ENCODE data around the gene SEMG2. TPM values are rescaled to one million over a fixed set of nuclear protein-coding genes. Genes with fewer than 3 reads are reported as not detected.

Gene SEMG2
- total RNA-seq, 6 experiments from 2014 or later: not detected

GRCh38 chr20:45257161-45257560 is 36.0 kb downstream of the SEMG2 start:
- Mint-ChIP-seq H3K9me3 (no peaks in the 10 kb centered on the region), H3K27ac (no peak overlapping the region), H3K36me3 (ENCODE audit: low read depth) (no peaks in the 10 kb centered on the region), H3K27me3 (ENCODE audit: insufficient read depth) (peaks cover 32% of the 10 kb centered on the region), H3K4me1 (ENCODE audit: low read depth) (no peaks in the 10 kb centered on the region), H3K4me3 (no peak overlapping the region)
- no peak for DNase-seq
- TF ChIP-seq CTCF (IDR thresholded peaks at IDR 0.05): no peak

GRCh38 chr20:45257711-45258110 is 36.5 kb downstream of the SEMG2 start:
- DNase-seq: no peak
- Mint-ChIP-seq H3K4me1 (ENCODE audit: low read depth) (no peaks in the 10 kb centered on the region), H3K27ac (no peak overlapping the region), H3K36me3 (ENCODE audit: low read depth) (no peaks in the 10 kb centered on the region), H3K4me3 (no peak overlapping the region), H3K27me3 (ENCODE audit: insufficient read depth) (peaks cover 27% of the 10 kb centered on the region), H3K9me3 (no peaks in the 10 kb centered on the region)
- no peak for TF ChIP-seq CTCF (IDR thresholded peaks at IDR 0.05)

GRCh38 chr20:45258259-45258658 is 37.1 kb downstream of the SEMG2 start:
- no peak overlapping the region for H3K27ac Mint-ChIP-seq
- DNase-seq: no peak
- no peak for TF ChIP-seq CTCF (IDR thresholded peaks at IDR 0.05)
- H3K4me3 Mint-ChIP-seq: no peak overlapping the region
- no peaks in the 10 kb centered on the region for H3K4me1 Mint-ChIP-seq (ENCODE audit: low read depth)
- no peaks in the 10 kb centered on the region for H3K36me3 Mint-ChIP-seq (ENCODE audit: low read depth)
- H3K9me3 Mint-ChIP-seq: no peaks in the 10 kb centered on the region
- peaks cover 27% of the 10 kb centered on the region for H3K27me3 Mint-ChIP-seq (ENCODE audit: insufficient read depth)

GRCh38 chr20:45258664-45259063 is 37.5 kb downstream of the SEMG2 start:
- no peaks in the 10 kb centered on the region for H3K36me3 Mint-ChIP-seq (ENCODE audit: low read depth)
- peaks cover 27% of the 10 kb centered on the region for H3K27me3 Mint-ChIP-seq (ENCODE audit: insufficient read depth)
- H3K4me1 Mint-ChIP-seq (ENCODE audit: low read depth): no peaks in the 10 kb centered on the region
- TF ChIP-seq CTCF (IDR thresholded peaks at IDR 0.05): no peak
- DNase-seq: no peak
- no peak overlapping the region for H3K4me3 Mint-ChIP-seq
- H3K9me3 Mint-ChIP-seq: no peaks in the 10 kb centered on the region
- H3K27ac Mint-ChIP-seq: no peak overlapping the region

- no peaks in the 10 kb centered on the region for H3K4me1 Mint-ChIP-seq (ENCODE audit: low read depth)
- H3K27ac Mint-ChIP-seq: no peak overlapping the region
- H3K27me3 Mint-ChIP-seq (ENCODE audit: insufficient read depth): peaks cover 18% of the 10 kb centered on the region
- H3K4me3 Mint-ChIP-seq: no peak overlapping the region
- DNase-seq: no peak
- no peaks in the 10 kb centered on the region for H3K9me3 Mint-ChIP-seq
- H3K36me3 Mint-ChIP-seq (ENCODE audit: low read depth): no peaks in the 10 kb centered on the region
- no peak for TF ChIP-seq CTCF (IDR thresholded peaks at IDR 0.05)
These were observed 42.5 kb downstream of the SEMG2 start for GRCh38 chr20:45263556-45264266.
